GM12878 (cell line): ENCODE results near the gene EGFR. TPM values are rescaled to one million over a fixed set of nuclear protein-coding genes. Genes with fewer than 3 reads are reported as not detected.

Source experiments
- ATAC-seq: fragments of 200-7000 bp; cut with Tn5 transposase; 3 replicates; pipeline ENCODE4 v1.9.1; 2020; ENCODE audit warnings: mild to moderate bottlenecking, moderate library complexity
- BruUV-seq: library from RNA; stranded (reverse); fragments of 400-500 nt; replicated peaks from 2 replicates; lab custom pipeline; 2021; lab: Mats Ljungman, UMichigan
- CTCF ChIA-PET: fragments of 300-600 bp; sonication (Branson Sonifier 250); formaldehyde crosslinking; extraction: SDS; loops from one replicate; lab custom pipeline; 2021; ENCODE audit warnings: inconsistent platforms; lab: Yijun Ruan, JAX
- POLR2A ChIA-PET: fragments of 350-600 bp; formaldehyde crosslinking; extraction: SDS; loops from one replicate; lab custom pipeline; 2021; ENCODE audit warnings: inconsistent platforms; lab: Charles Lee
- RAD21 ChIA-PET: fragments of 300-600 bp; sonication (Branson Sonifier 250); formaldehyde crosslinking; loops from one replicate; lab custom pipeline; 2023; ENCODE audit warnings: antibody characterized with exemption; ENCODE audit not compliant: unreplicated experiment; lab: Charles Lee
- SMC1A ChIA-PET: fragments of 300-600 bp; sonication (Branson Sonifier 250); formaldehyde crosslinking; loops from one replicate; lab custom pipeline; 2023; ENCODE audit not compliant: unreplicated experiment, uncharacterized antibody; lab: Charles Lee
- DNase-seq: peaks from one replicate; pipeline ENCODE4 v3.0.0-alpha.2; 2011; ENCODE audit warnings: low read depth, low spot score
- FAIRE-seq: peaks from 3 replicates; lab custom pipeline; 2011; peaks lifted over from hg19 to GRCh38; lab: Jason Lieb, UNC
- H2AFZ ChIP-seq: 2 replicates; pipeline ENCODE4 v1.6.0; 2011; ENCODE audit warnings: low read depth, low read length, control low read depth; ENCODE audit not compliant: control insufficient read depth
- H3K27ac ChIP-seq: 2 replicates; pipeline ENCODE4 v1.5.1; 2011; ENCODE audit warnings: control low read depth; ENCODE audit not compliant: control insufficient read depth, insufficient read depth
- H3K27me3 ChIP-seq, 2 experiments: replicated peaks in 1 of 2; 2 replicates each; pipeline versions ENCODE4 v1.6.0 to v1.6.1; 2011; ENCODE audit warnings: low read length in 1 of 2; ENCODE audit not compliant: control insufficient read depth in 2 of 2, insufficient read depth in 2 of 2
- H3K36me3 ChIP-seq, 2 experiments: 2 replicates each; pipeline ENCODE4 v1.5.1; 2011; ENCODE audit warnings: low read length in 1 of 2; ENCODE audit not compliant: control insufficient read depth in 2 of 2, insufficient read depth in 2 of 2
- H3K4me1 ChIP-seq: 2 replicates; pipeline ENCODE4 v1.6.1; 2011; ENCODE audit warnings: mild to moderate bottlenecking, low read length, moderate library complexity, mixed read lengths; ENCODE audit not compliant: control insufficient read depth, insufficient read depth
- H3K4me2 ChIP-seq: 2 replicates; pipeline ENCODE4 v1.6.0; 2011; ENCODE audit warnings: control low read depth; ENCODE audit not compliant: control insufficient read depth, insufficient read depth
- H3K4me3 ChIP-seq: fragments of 200-600 bp; sonication (generic); 2 replicates; pipeline ENCODE4 v1.5.1; 2016
- H3K79me2 ChIP-seq: 2 replicates; pipeline ENCODE4 v1.6.0; 2011; ENCODE audit warnings: low read length; ENCODE audit not compliant: control insufficient read depth, insufficient read depth
- H3K9ac ChIP-seq: 2 replicates; pipeline ENCODE4 v1.8.0; 2011; ENCODE audit warnings: low read length, control low read depth, mixed read lengths; ENCODE audit not compliant: control insufficient read depth, insufficient read depth
- H3K9me3 ChIP-seq: replicated peaks from 3 replicates; pipeline ENCODE4 v1.5.1; 2011; ENCODE audit warnings: mild to moderate bottlenecking, low read length; ENCODE audit not compliant: control insufficient read depth, insufficient read depth
- H4K20me1 ChIP-seq: 2 replicates; pipeline ENCODE4 v1.6.0; 2011; ENCODE audit not compliant: control insufficient read depth, insufficient read depth
- ASH2L ChIP-seq: fragments of 300-600, 200-600 bp; sonication (generic); IDR thresholded peaks from 2 replicates; pipeline ENCODE4 v1.6.1; 2017; ENCODE audit warnings: low read depth, mild to moderate bottlenecking, borderline replicate concordance
- CEBPB ChIP-seq, 2 experiments: fragments of 150-350 bp in 1 of 2; IDR thresholded peaks; 2 replicates each; pipeline ENCODE4 v1.6.1; 2012 to 2014; ENCODE audit warnings: low read depth in 2 of 2, low read length in 2 of 2, borderline replicate concordance in 1 of 2, inconsistent platforms in 1 of 2
- FOXK2 ChIP-seq: fragments of 450-650 bp; IDR thresholded peaks from 2 replicates; pipeline ENCODE4 v1.6.1; 2017; ENCODE audit warnings: mild to moderate bottlenecking, moderate library complexity
- IRF4 ChIP-seq: IDR thresholded peaks from 2 replicates; pipeline ENCODE4 v1.6.1; 2011; ENCODE audit warnings: low read depth, low read length
- LARP7 ChIP-seq: fragments of 450-650 bp; IDR thresholded peaks from 2 replicates; pipeline ENCODE4 v1.6.1; 2017; ENCODE audit warnings: mild to moderate bottlenecking
- MEF2A ChIP-seq: IDR thresholded peaks from 2 replicates; pipeline ENCODE4 v1.6.1; 2011; ENCODE audit warnings: low read depth, mild to moderate bottlenecking, low read length, moderate library complexity; ENCODE audit not compliant: insufficient read depth
- MYB ChIP-seq: fragments of 150-350 bp; IDR thresholded peaks from 2 replicates; pipeline ENCODE4 v1.6.1; 2014; ENCODE audit warnings: mild to moderate bottlenecking, low read depth, low read length, borderline replicate concordance
- POU2F2 ChIP-seq: IDR thresholded peaks from 3 replicates; pipeline ENCODE4 v1.6.1; 2011; ENCODE audit warnings: low read depth, mild to moderate bottlenecking, low read length, borderline replicate concordance
- RB1 ChIP-seq: fragments of 450-650 bp; formaldehyde crosslinking; IDR thresholded peaks from 2 replicates; pipeline ENCODE4 v1.6.1; 2017; ENCODE audit warnings: mild to moderate bottlenecking, borderline replicate concordance
- RBBP5 ChIP-seq: fragments of 200-600 bp; sonication (generic); conservative IDR thresholded peaks from 2 replicates; pipeline ENCODE4 v1.6.1; 2016
- RELB ChIP-seq: fragments of 450-650 bp; IDR thresholded peaks from 2 replicates; pipeline ENCODE4 v1.6.1; 2017; ENCODE audit warnings: low read depth, mild to moderate bottlenecking, moderate library complexity
- RFX5 ChIP-seq: IDR thresholded peaks from 2 replicates; pipeline ENCODE4 v1.6.1; 2011; ENCODE audit warnings: low read depth, low read length, improper control_type of control experiment
- SMAD1 ChIP-seq: fragments of 450-650 bp; IDR thresholded peaks from 2 replicates; pipeline ENCODE4 v1.6.1; 2018; ENCODE audit warnings: mild to moderate bottlenecking, low read depth; ENCODE audit not compliant: partially characterized antibody
- SRF ChIP-seq, 2 experiments: IDR thresholded peaks; 2 replicates each; pipeline ENCODE4 v1.6.1; 2011; ENCODE audit warnings: low read depth in 2 of 2, low read length in 2 of 2, mild to moderate bottlenecking in 1 of 2, moderate library complexity in 1 of 2
- STAT3 ChIP-seq: IDR thresholded peaks from 2 replicates; pipeline ENCODE4 v1.6.1; 2011; ENCODE audit warnings: low read depth, low read length, improper control_type of control experiment
- SUZ12 ChIP-seq: fragments of 200-600 bp; sonication (generic); IDR thresholded peaks from one replicate; pipeline ENCODE4 v1.6.1; 2018; ENCODE audit warnings: antibody characterized with exemption, mild to moderate bottlenecking; ENCODE audit not compliant: unreplicated experiment
- ZNF217 ChIP-seq: fragments of 450-650 bp; IDR thresholded peaks from 2 replicates; pipeline ENCODE4 v1.6.1; 2017; ENCODE audit warnings: antibody characterized with exemption, mild to moderate bottlenecking
- ZNF24 ChIP-seq: fragments of 450-650 bp; IDR thresholded peaks from 2 replicates; pipeline ENCODE4 v1.6.1; 2017; ENCODE audit warnings: antibody characterized with exemption, mild to moderate bottlenecking
- WGBS: methylation state at CpG from one replicate; pipeline ENCODE4 v1.1.6; 2016; ENCODE audit warnings: low lambda C conversion rate; ENCODE audit not compliant: insufficient replicate concordance, insufficient coverage; ENCODE audit errors: missing lambda C conversion rate; 5-methylcytosine and 5-hydroxymethylcytosine counted together
- in situ Hi-C: fragments of 300-500 bp; cut with MboI; formaldehyde crosslinking; loops from 9 replicates; pipeline ENCODE4 v1.14.3; 2018; ENCODE audit warnings: mixed read lengths
- intact Hi-C: fragments of 100-400 bp; cut with micrococcal nuclease; formaldehyde crosslinking; loops from one replicate; pipeline ENCODE4 v1.14.2; 2022; ENCODE audit not compliant: unreplicated experiment
- polyA plus RNA-seq, 11 experiments: library from polyadenylated mRNA; depleted of rRNA in 4 of 11; unstranded in 6 of 11; stranded (reverse) in 5 of 11; fragments of >200 nt; fragmentation: Nextera tagmentation in 4 of 11; fragmentation: Illumina TruSeq in 1 of 11; extraction: Ambion mirVana in 4 of 11; extraction: Trizol in 1 of 11; gene quantifications; 1 replicate in 1 of 11; 2 replicates in 10 of 11; pipeline versions ENCODE4 v1.2.1 to v1.2.3, GENCODE V29; 2011 to 2016; ENCODE audit warnings: inconsistent platforms in 2 of 11, missing spikeins in 2 of 11, low read depth in 1 of 11
- total RNA-seq, 4 experiments: library from RNA; depleted of rRNA in 3 of 4; stranded (reverse); fragments of >200 nt in 3 of 4; fragmentation: Illumina TruSeq in 1 of 4; extraction: Trizol in 1 of 4; gene quantifications; 2 replicates each; pipeline versions ENCODE4 v1.2.1 to v1.2.3, GENCODE V29; 2013 to 2021

EGFR gene
- total and polyA plus RNA-seq, 10 of the 15 experiments (the other 5 are each of a cell fraction or from before 2014, with no cell fraction given), result 0.01 to 0.31 TPM; not detected in 8

GRCh38 chr7:55084307-55084706 is 65.5 kb downstream of the EGFR start:
- no peaks in the 10 kb centered on the region for H4K20me1 ChIP-seq
- no peak overlapping the region for H3K9ac ChIP-seq
- H2AFZ ChIP-seq, result no peak overlapping the region
- FAIRE-seq, result no peak
- WGBS, result 80% methylated on average over 2 of the region's 2 CpGs
- POLR2A ChIA-PET, result no interaction called here
- SMC1A ChIA-PET, result interaction anchor here (1.1 to 4.2 kb wide), 2 partner anchors 12 to 33 kb away, joined by 3 to 99 read pairs; no protein-coding TSS in a partner anchor
- H3K9me3 ChIP-seq, result no peaks in the 10 kb centered on the region; the same call in 2 of the 3 replicates
- RAD21 ChIA-PET, result interaction anchor here (6.8 kb wide), 1 partner anchor 10 kb away, joined by 84 read pairs; no protein-coding TSS in a partner anchor
- in situ Hi-C loops, result no loop called here
- no peaks in the 10 kb centered on the region for H3K27me3 ChIP-seq
- no peak for DNase-seq
- H3K27ac ChIP-seq, result no peak overlapping the region
- BruUV-seq, result no TSS peak
- TF ChIP-seq ZNF24 (no peak), MYB (no peak), SRF (IDR thresholded peaks at IDR 0.05; ENCODE audit: low read depth in 2 of 2, low read length in 2 of 2) (no peak), CEBPB (IDR thresholded peaks at IDR 0.05; ENCODE audit: borderline replicate concordance in 1 of 2, low read depth in 2 of 2, low read length in 2 of 2) (no peak), RB1 (no peak), RBBP5 (no peak), SUZ12 (no peak), RELB (no peak), ASH2L (no peak), FOXK2 (no peak), POU2F2 (no peak), LARP7 (no peak), ZNF217 (no peak), RFX5 (no peak), STAT3 (no peak), IRF4 (no peak), SMAD1 (no peak), MEF2A (no peak)
- ATAC-seq, result no peak
- peaks cover 15% of the 10 kb centered on the region for H3K4me1 ChIP-seq
- intact Hi-C loops, result no loop called here
- no peaks in the 10 kb centered on the region for H3K36me3 ChIP-seq
- CTCF ChIA-PET, result interaction anchor here (1.0 to 1.5 kb wide), 2 partner anchors 19 to 170 kb away, joined by 5 to 6 read pairs; no protein-coding TSS in a partner anchor
- no peak overlapping the region for H3K4me2 ChIP-seq
- H3K79me2 ChIP-seq, result no peaks in the 10 kb centered on the region
- H3K4me3 ChIP-seq, result no peak overlapping the region
